IgD-negative memory B cell (primary cell): Measurements from ENCODE around the gene NQO2. TPM values are rescaled to one million over a fixed set of nuclear protein-coding genes. Genes with fewer than 3 reads are reported as not detected.
A peak's percentile ranks its signal among the peaks of the same experiment; 100 is the strongest.
"Not testable (repeated sequence)": the region's sequence is repeated elsewhere in the genome, so short reads cannot be mapped to it uniquely, and the experiment has no call there.

Source experiments
- H3K27ac Mint-ChIP-seq, 3 donors: one replicate each; pipeline ENCODE4 v1.8.0; 2020 to 2022; ENCODE audit warnings: mild to moderate bottlenecking in 3 of 3, mixed read lengths in 3 of 3, moderate library complexity in 1 of 3
- H3K27me3 Mint-ChIP-seq: one replicate; pipeline ENCODE4 v1.8.0; 2021; ENCODE audit warnings: mixed read lengths
- H3K36me3 Mint-ChIP-seq: one replicate; pipeline ENCODE4 v1.8.0; 2020; ENCODE audit warnings: mild to moderate bottlenecking, mixed read lengths
- H3K4me1 Mint-ChIP-seq, 3 donors: one replicate each; pipeline ENCODE4 v1.8.0; 2020 to 2022; ENCODE audit warnings: mixed read lengths in 3 of 3, mild to moderate bottlenecking in 1 of 3
- H3K4me3 Mint-ChIP-seq, 4 donors: one replicate each; pipeline ENCODE4 v1.8.0; 2020 to 2022; ENCODE audit warnings: mild to moderate bottlenecking in 4 of 4, mixed read lengths in 4 of 4, moderate library complexity in 3 of 4
- H3K9me3 Mint-ChIP-seq, 3 donors: one replicate each; pipeline ENCODE4 v1.8.0; 2020 to 2021; ENCODE audit warnings: mixed read lengths in 3 of 3, mild to moderate bottlenecking in 1 of 3
- polyA plus RNA-seq: library from polyadenylated mRNA; unstranded; fragments of 300-500 nt; fragmentation: Illumina TruSeq; gene quantifications from one replicate; pipeline ENCODE4 v1.2.3, GENCODE V29; 2021

Gene NQO2
- polyA plus RNA-seq, 1 donor from 2014 or later, result 27.6 TPM

- H3K36me3 Mint-ChIP-seq, result no peaks in the 10 kb centered on the region
- H3K27me3 Mint-ChIP-seq, result peaks cover 6% of the 10 kb centered on the region
- no peak overlapping the region for H3K4me3 Mint-ChIP-seq
- no peaks in the 10 kb centered on the region for H3K9me3 Mint-ChIP-seq
- no peak overlapping the region for H3K27ac Mint-ChIP-seq
- H3K4me1 Mint-ChIP-seq, result peaks cover 0 to 6% (median 4%) of the 10 kb centered on the region in 3 donors
Observed at GRCh38 chr6:3046295-3046694, 46.6 kb downstream of the NQO2 start.

DNA sequence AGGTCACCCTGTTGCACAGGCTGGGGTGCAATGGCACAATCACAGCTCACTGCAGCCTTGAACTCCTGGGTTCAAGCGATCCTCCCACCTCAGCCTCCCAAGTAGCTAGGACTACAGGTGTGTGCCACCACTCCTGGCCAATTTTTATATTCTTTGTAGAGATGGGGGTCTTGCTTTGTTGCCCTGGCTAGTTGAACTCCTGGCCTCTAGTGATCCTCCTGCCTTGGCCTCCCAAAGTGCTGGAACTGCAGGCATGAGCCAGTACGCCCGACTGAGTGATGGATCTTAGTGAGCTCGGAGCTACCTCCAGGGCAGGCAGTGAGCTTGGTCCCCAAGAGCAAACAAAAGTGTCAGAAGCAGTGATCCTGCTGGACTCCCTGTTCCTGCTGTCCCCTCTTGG lies 48.3 kb downstream of the NQO2 start:
- not testable (repeated sequence) for H3K4me3 Mint-ChIP-seq, H3K27ac Mint-ChIP-seq, H3K9me3 Mint-ChIP-seq, H3K4me1 Mint-ChIP-seq, H3K36me3 Mint-ChIP-seq, H3K27me3 Mint-ChIP-seq

DNA sequence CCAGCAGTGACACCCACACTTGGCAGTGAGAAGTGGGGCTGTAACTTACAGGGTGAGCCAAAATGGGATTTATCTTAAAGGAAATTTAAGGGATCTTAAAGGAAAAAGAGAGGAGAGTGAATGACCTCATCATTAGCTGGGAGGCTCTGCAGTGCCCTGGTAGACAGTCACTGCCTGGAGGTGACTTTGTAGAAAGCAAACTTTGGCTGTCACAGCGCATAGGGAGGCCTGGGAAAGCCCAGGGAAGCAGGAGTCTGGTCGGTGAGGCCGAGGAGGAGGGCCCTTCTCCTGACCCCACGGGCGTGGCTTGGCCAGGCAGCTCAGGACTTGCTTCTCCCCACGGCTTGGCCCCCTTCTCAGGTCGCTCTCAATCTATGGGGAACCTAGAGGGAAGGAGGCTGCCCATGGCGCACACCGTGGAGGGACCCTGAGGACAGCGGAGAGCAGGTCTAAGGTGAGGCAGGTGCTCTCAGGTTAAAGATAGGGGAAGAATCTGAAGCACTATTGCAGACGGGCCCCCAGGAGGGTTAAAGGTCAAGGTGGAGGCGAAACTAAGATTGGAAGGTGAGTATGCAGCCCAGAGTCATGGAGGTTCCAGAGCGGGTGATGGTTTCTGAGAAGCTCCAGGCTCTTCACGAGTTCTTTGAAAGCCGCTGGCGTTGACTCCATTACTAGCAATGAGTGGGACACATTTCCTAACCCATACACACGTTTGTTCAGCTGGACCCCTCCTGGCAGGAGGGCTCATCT lies 53.0 kb downstream of the NQO2 start:
- Mint-ChIP-seq H3K4me1 (peaks cover 0 to 7% (median 5%) of the 10 kb centered on the region in 3 donors), H3K27me3 (peaks cover 4% of the 10 kb centered on the region), H3K27ac (peak overlapping the region; percentile 16 to 58 (median 52)), H3K4me3 (peak overlapping the region; percentile 47 to 88 (median 74)), H3K9me3 (no peaks in the 10 kb centered on the region), H3K36me3 (no peaks in the 10 kb centered on the region)

- peak overlapping the region; percentile 47 to 88 (median 74) for H3K4me3 Mint-ChIP-seq
- H3K4me1 Mint-ChIP-seq, result peaks cover 0 to 7% (median 5%) of the 10 kb centered on the region in 3 donors
- peak overlapping the region in 1 of 3 donors; percentile 58 for H3K27ac Mint-ChIP-seq
- peaks cover 4% of the 10 kb centered on the region for H3K27me3 Mint-ChIP-seq
- H3K9me3 Mint-ChIP-seq, result no peaks in the 10 kb centered on the region
- no peaks in the 10 kb centered on the region for H3K36me3 Mint-ChIP-seq
Observed at GRCh38 chr6:3053231-3053508, 53.5 kb downstream of the NQO2 start.

- not testable (repeated sequence) for H3K36me3 Mint-ChIP-seq, H3K4me1 Mint-ChIP-seq, H3K9me3 Mint-ChIP-seq, H3K27me3 Mint-ChIP-seq
- Mint-ChIP-seq H3K4me3 (peak overlapping the region; percentile 12 to 86 (median 32)), H3K27ac (peak overlapping the region; percentile 23 to 65 (median 44))
Observed at GRCh38 chr6:3054229-3055157, 54.8 kb downstream of the NQO2 start.

GRCh38 chr6:3055158-3055499 lies 55.4 kb downstream of the NQO2 start:
- not testable (repeated sequence) for H3K9me3 Mint-ChIP-seq
- peak overlapping the region in 2 of 3 donors; percentile 13 to 44 for H3K27ac Mint-ChIP-seq

DNA sequence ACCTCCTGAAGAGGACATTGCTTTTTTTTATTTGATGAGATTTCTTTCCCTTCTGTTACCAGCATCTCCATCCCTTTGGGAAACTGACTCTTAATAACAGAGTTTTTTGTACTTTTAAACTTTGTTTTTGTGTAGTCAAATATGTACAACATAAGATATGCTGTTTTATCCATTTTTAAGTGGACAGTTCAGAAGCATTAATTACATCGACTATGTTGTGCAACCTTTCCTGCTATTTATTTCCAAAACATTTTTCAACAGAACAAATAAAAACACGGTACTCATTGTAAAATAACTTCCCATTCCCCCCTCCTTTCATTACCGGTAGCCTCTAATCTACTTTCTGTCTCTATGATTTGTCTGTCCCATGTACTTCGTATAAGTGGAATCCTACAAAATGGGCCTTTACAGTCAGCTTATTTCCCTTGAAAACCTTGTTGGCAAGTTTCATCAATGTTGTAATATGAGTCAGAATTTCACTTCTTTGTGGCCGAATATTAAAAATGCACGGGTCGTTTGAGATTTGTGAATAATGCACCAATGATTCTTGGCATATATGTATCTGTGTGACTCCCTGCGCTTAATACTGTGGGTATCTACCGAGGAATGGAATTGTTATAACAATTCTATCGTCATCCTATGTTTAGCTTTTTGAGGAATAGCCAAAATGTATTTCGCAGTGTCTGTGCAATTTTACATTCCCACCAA lies 57.5 kb downstream of the NQO2 start:
- Mint-ChIP-seq H3K9me3 (no peaks in the 10 kb centered on the region), H3K4me1 (peaks cover 0 to 7% (median 5%) of the 10 kb centered on the region in 3 donors), H3K36me3 (no peaks in the 10 kb centered on the region), H3K4me3 (peak overlapping the region in 1 of 4 donors; percentile 18), H3K27me3 (no peaks in the 10 kb centered on the region), H3K27ac (no peak overlapping the region)

More at GRCh38 chr6:3055158-3055499, 55.4 kb downstream of the NQO2 start:
- not testable (repeated sequence) for H3K36me3 Mint-ChIP-seq, H3K4me1 Mint-ChIP-seq, H3K27me3 Mint-ChIP-seq
- H3K4me3 Mint-ChIP-seq, result peak overlapping the region in 2 of 4 donors; percentile 47 to 60

GRCh38 chr6:3058957-3059356 lies 59.3 kb downstream of the NQO2 start:
- H3K4me1 Mint-ChIP-seq, result no peaks in the 10 kb centered on the region
- H3K4me3 Mint-ChIP-seq, result peak overlapping the region in 1 of 4 donors; percentile 56
- no peaks in the 10 kb centered on the region for H3K27me3 Mint-ChIP-seq
- no peak overlapping the region for H3K27ac Mint-ChIP-seq
- no peaks in the 10 kb centered on the region for H3K36me3 Mint-ChIP-seq
- no peaks in the 10 kb centered on the region for H3K9me3 Mint-ChIP-seq

DNA sequence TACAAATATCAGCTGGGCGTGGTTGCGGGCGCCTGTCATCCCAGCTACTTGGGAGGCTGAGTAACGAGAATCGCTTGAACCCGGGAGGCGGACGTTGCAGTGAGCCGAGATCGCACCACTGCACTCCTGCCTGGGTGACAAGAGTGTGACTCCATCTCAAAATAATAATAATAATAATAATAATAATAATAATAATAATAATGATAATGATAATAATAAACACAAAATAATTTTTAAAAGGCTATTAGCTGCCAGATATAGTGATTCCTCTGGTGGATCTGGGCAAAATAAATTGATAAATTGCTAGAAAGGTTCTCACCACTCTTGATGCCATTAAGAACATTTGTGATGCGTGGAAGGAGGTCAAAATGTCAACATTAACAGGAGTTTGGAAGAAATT lies 60.4 kb downstream of the NQO2 start:
- H3K27me3 Mint-ChIP-seq, H3K9me3 Mint-ChIP-seq, H3K36me3 Mint-ChIP-seq, H3K4me1 Mint-ChIP-seq, H3K27ac Mint-ChIP-seq: not testable (repeated sequence)
- peak overlapping the region in 1 of 4 donors; percentile 33 for H3K4me3 Mint-ChIP-seq

GRCh38 chr6:3061501-3061941 lies 61.8 kb downstream of the NQO2 start:
- Mint-ChIP-seq H3K9me3 (no peaks in the 10 kb centered on the region), H3K27me3 (no peaks in the 10 kb centered on the region), H3K4me3 (peak overlapping the region in 1 of 4 donors; percentile 80), H3K36me3 (no peaks in the 10 kb centered on the region), H3K4me1 (peaks cover 0 to 10% (median 8%) of the 10 kb centered on the region in 3 donors), H3K27ac (no peak overlapping the region)

GRCh38 chr6:3063340-3063732 lies 63.6 kb downstream of the NQO2 start:
- H3K4me3 Mint-ChIP-seq, result peak overlapping the region; percentile 89 to 94 (median 94)
- not testable (repeated sequence) for H3K36me3 Mint-ChIP-seq, H3K9me3 Mint-ChIP-seq, H3K27me3 Mint-ChIP-seq
- peak overlapping the region in 1 of 3 donors; percentile 61 for H3K27ac Mint-ChIP-seq
- peaks cover 5 to 20% (median 15%) of the 10 kb centered on the region in 3 donors for H3K4me1 Mint-ChIP-seq

DNA sequence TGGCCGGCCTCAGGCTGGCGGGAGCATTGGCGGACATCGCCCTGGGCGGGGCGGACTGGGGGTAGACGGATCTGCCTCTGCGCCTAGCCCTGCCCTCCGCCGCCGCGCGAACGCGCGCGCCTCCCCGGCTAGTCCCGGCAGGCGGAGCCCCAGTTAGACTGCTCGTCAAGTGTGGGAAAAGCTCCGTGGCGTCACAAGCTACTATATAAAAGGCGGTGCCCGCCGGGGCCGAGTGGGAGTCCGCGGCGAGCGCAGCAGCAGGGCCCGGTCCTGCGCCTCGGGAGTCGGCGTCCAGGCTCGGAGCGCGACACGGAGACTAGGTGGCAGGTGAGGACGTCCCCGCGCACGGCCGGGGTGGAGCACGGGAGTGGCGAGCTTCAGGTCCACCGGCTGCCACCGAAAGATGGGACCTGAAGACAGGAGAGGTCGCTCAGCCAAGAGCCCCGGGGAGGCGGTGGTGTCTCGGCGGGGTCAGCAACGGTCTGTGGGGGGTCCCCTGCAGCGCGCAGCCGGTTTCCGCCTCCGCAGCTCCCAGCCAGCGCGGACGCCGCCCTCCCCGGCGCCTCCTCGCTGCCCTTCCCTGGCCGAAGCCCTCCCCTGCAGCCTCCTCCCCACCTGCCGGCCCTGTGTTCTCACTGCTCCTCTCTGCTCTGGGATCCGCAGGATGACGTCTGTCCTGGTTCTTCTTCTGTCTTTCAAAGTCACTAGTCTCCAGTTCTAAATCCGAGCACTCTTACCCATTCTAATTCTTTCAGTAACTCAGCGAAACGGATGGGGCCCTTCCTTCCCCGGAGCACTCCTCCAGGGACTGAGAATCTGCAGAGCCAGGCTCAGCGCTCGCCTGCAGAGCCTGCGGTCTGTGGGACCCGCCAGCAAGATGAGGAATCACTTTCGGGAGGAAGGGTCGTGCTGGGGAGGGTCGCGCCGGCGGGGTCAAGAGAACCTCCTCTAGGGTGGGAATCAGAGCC lies 64.3 kb downstream of the NQO2 start:
- H3K4me1 Mint-ChIP-seq, result peaks cover 7 to 20% (median 15%) of the 10 kb centered on the region in 3 donors
- peak overlapping the region; percentile 49 to 89 (median 61) for H3K27ac Mint-ChIP-seq
- H3K36me3 Mint-ChIP-seq, result no peaks in the 10 kb centered on the region
- no peaks in the 10 kb centered on the region for H3K9me3 Mint-ChIP-seq
- no peaks in the 10 kb centered on the region for H3K27me3 Mint-ChIP-seq
- H3K4me3 Mint-ChIP-seq, result peak overlapping the region; percentile 89 to 94 (median 94)

DNA sequence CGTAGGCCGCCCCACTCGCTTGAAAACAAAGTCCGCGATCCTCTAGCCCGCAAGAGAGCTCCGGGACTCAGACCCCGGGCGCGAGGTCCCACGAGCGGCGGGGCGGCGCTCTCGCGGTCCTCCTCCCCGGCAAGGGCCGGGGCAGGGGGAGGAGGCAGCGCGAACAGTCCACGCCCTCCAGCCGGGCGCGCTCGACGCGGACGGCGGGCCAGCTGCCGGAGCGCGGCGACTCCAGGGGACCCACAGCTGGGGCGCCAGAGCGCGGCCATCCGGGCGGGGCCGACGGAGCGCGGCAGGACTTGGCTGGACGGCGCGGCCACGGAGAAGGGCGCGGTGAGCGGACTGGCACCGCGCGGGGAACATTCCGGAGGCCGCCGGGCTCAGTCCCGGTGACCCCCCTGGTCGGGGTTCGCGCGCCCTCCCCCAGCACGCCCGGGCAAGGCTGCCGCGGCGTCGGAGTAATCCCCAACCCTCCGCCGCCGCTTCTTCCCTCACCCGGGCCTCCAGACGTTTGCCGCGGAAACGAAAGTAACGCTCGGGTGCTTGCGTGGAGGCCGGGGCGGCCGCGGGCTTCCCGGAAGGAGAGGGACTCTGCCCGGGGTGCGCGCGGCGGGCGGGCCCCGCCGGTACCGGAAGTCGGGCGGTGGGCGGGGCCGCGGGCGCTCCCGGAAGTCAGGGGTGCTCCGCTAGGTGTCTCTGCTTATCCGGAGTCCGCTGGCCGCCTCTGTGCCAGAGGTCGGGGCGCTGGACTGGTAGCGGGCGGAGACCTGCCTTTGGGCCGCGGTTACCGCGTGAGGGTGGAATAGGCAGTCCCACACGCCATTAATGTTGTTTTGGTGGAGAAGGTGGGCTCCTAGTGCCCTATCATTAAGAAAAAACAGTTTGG lies 68.9 kb downstream of the NQO2 start, which contains the start of gene RIPK1:
Gene RIPK1 (plus strand): TSS at position 166 of the 886 bp plus-strand sequence. CDS start 8,330 bp downstream, outside the sequence.
- no peaks in the 10 kb centered on the region for H3K9me3 Mint-ChIP-seq
- H3K4me3 Mint-ChIP-seq, result peak within 1 kb of the TSS; percentile 91 to 99 (median 98)
- H3K4me1 Mint-ChIP-seq, result peaks cover 23 to 36% (median 32%) of the 10 kb centered on the region in 3 donors
- no peaks in the 10 kb centered on the region for H3K27me3 Mint-ChIP-seq
- H3K27ac Mint-ChIP-seq, result peak within 1 kb of the TSS; percentile 97 to 99 (median 98)
- H3K36me3 Mint-ChIP-seq, result peaks cover 2% of the 10 kb centered on the region
